Pancreas (tissue), 10 donors: ENCODE measurements around the gene ATG4D. TPM values are rescaled to one million over a fixed set of nuclear protein-coding genes. Genes with fewer than 3 reads are reported as not detected.

Experiments used
- ATAC-seq, 4 donors: fragments of 200-7000 bp; cut with Tn5 transposase; one replicate each; pipeline versions ENCODE4 v1.8.0 to v1.9.1; 2020; ENCODE audit warnings: mild to moderate bottlenecking in 4 of 4, moderate library complexity in 4 of 4
- DNase-seq, 6 donors: peaks; one replicate each; pipeline ENCODE4 v3.0.0-alpha.2; 2020
- FAIRE-seq: peaks from 2 replicates; lab custom pipeline; 2012; peaks lifted over from hg19 to GRCh38; lab: Jason Lieb, UNC
- H3K27ac ChIP-seq, 4 donors: fragments of 200-600 bp; sonication (generic); 1 replicate in 3 of 4; 2 replicates in 1 of 4; pipeline versions ENCODE4 v1.5.0 to v1.8.0; 2020
- H3K27me3 ChIP-seq, 4 donors: fragments of 200-600 bp; one replicate each; pipeline ENCODE4 v1.8.0; 2021
- H3K36me3 ChIP-seq, 3 donors: fragments of 200-600 bp; sonication (generic) in 1 of 3; one replicate each; pipeline versions ENCODE4 v1.5.0 to v1.8.0; 2020 to 2021
- H3K4me1 ChIP-seq, 3 donors: fragments of 200-600 bp; one replicate each; pipeline ENCODE4 v1.8.0; 2021
- H3K4me3 ChIP-seq, 4 donors: fragments of 200-600 bp; sonication (generic) in 2 of 4; one replicate each; pipeline versions ENCODE4 v1.5.0 to v1.8.0; 2020 to 2021
- H3K9me3 ChIP-seq, 4 donors: fragments of 200-600 bp; one replicate each; pipeline ENCODE4 v1.8.0; 2021
- WGBS, 2 donors: extraction: QIAGEN DNeasy Blood & Tissue Kit; methylation state at CpG; one replicate each; pipeline ENCODE4 v1.1.7; 2013; 5-methylcytosine and 5-hydroxymethylcytosine counted together
- intact Hi-C, 3 donors: fragments of 100-400 bp; cut with DNase I; formaldehyde crosslinking; loops; one replicate each; pipeline versions ENCODE4 v1.11.1 to v1.14.2; 2022
- polyA plus RNA-seq, 2 donors: library from polyadenylated mRNA; stranded (reverse); fragments of 200-250 nt; gene quantifications; one replicate each; pipeline ENCODE4 v1.2.3, GENCODE V29; 2013
- total RNA-seq, 6 donors: library from RNA; stranded (reverse); fragmentation: NEBNext Ultra II Directional in 4 of 6; extraction: Animal tissue kit (Norgen Biotek cat#: 25700) in 4 of 6; gene quantifications; one replicate each; pipeline versions ENCODE4 v1.2.1 to v1.2.4, GENCODE V29; 2021 to 2023
- TF ChIP-seq, protein P1 (sequence below), 4 donors: fragments of 200-600 bp; sonication (generic) in 3 of 4; IDR thresholded peaks; one replicate each; pipeline versions ENCODE4 v1.5.0 to v1.8.0; 2021; ENCODE audit warnings: antibody characterized with exemption in 4 of 4
- donor health status: healthy with polysubstance abuse.
- donor health status: DM: no; HTN: no; CAD: no; lungs with moderate emphysema.
- donor health status: DM: no; HTN: no; CAD: no.
- donor health status: control.
- donor health status: control.
- donor health status: Bipolar disorder and iron deficiency.
- donor health status: DM: yes; HTN: yes; CAD: no.
- donor health status: DM: no; HTN: no; CAD: no.
- donor health status: DM: no; HTN: no; CAD: no.
- donor health status: DM: yes; HTN: yes; CAD: no.

The ATG4D gene
- total and polyA plus RNA-seq, 8 donors = 12.9 to 62.1 (median 22.7) TPM

GRCh38 chr19:10593148-10593547 is 49.4 kb downstream of the ATG4D start:
- Histone ChIP-seq H3K4me3 (no peak overlapping the region), H3K4me1 (no peaks in the 10 kb centered on the region), H3K27me3 (no peaks in the 10 kb centered on the region), H3K36me3 (no peaks in the 10 kb centered on the region), H3K27ac (no peak overlapping the region), H3K9me3 (no peaks in the 10 kb centered on the region)
- FAIRE-seq (no peak), DNase-seq (no peak), ATAC-seq (no peak)
- 90 to 96% methylated on average over 7 of the region's 7 CpGs for WGBS, 2 donors
- intact Hi-C loops = no loop called here
- TF ChIP-seq, protein P1, sequence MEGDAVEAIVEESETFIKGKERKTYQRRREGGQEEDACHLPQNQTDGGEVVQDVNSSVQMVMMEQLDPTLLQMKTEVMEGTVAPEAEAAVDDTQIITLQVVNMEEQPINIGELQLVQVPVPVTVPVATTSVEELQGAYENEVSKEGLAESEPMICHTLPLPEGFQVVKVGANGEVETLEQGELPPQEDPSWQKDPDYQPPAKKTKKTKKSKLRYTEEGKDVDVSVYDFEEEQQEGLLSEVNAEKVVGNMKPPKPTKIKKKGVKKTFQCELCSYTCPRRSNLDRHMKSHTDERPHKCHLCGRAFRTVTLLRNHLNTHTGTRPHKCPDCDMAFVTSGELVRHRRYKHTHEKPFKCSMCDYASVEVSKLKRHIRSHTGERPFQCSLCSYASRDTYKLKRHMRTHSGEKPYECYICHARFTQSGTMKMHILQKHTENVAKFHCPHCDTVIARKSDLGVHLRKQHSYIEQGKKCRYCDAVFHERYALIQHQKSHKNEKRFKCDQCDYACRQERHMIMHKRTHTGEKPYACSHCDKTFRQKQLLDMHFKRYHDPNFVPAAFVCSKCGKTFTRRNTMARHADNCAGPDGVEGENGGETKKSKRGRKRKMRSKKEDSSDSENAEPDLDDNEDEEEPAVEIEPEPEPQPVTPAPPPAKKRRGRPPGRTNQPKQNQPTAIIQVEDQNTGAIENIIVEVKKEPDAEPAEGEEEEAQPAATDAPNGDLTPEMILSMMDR (IDR thresholded peaks at IDR 0.05) = no peak

DNA sequence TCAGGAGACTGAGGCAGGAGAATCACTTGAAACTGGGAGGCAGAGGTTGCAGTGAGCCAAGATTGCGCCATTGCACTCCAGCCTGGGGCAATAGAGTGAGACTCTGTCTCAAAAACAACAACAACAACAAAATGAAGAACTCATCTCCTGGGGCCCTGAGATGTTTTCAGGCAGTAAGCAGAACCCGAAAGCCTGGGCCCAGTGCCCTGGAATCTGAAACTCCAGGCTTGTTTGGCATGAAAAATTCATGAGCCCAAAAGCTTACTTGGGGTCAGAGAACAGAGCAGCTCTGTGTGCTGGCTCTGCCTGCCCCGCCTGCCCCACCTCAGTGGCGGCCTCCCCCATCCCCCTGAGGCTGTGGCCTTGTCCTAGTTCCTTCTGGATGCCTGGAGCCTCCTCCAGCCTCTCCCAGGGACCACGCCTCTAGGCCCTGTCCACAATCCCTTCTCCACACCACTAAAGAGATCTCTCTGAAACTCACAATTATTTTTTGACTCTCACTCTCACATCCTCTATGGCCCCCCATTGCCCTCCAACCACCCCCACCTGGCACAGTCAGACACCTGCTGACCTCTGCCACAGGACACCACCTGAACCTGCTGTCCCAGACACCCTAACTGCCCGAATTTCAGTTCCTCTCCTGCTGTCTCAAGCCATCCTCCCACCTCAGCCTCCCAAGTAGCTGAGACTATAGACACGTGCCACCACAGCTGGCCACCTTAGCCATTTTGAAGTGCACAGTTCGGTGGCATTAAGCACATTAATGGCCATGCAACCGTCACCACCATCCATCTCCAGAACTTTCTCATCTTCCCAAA is 50.3 kb downstream of the ATG4D start:
- peak in 3 of 4 donors; percentile 56 to 76 (median 68) for ATAC-seq
- no peaks in the 10 kb centered on the region for H3K9me3 ChIP-seq
- no peaks in the 10 kb centered on the region for H3K27me3 ChIP-seq
- no peak overlapping the region for H3K4me3 ChIP-seq
- no peaks in the 10 kb centered on the region for H3K4me1 ChIP-seq
- no peak for FAIRE-seq
- peak overlapping the region in 2 of 4 donors; percentile 8 to 52 for H3K27ac ChIP-seq
- intact Hi-C loops = no loop called here
- TF ChIP-seq, protein P1 (IDR thresholded peaks at IDR 0.05) = no peak
- no peaks in the 10 kb centered on the region for H3K36me3 ChIP-seq
- DNase-seq = no peak
- 57 to 61% methylated on average over 9 of the region's 9 CpGs for WGBS, 2 donors

DNA sequence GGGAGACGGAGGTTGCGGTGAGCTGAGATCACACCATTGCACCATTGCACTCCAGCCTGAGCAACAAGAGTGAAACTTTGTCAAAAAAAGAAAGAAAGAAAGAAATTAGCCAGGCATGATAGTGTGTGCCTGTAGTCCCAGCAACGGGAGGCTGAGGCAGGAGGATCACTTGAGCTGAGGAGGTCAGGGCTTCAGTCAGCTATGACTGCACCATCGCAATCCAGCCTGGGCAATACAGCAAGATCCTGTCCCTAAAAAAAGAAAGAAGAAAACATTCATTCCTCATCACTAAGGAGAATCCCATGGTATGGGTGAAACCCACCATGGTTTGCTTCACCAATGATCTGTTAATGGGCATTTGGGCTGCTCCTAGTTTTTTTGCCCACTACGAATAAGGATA is 56.4 kb downstream of the ATG4D start:
- TF ChIP-seq, protein P1 (IDR thresholded peaks at IDR 0.05) = no peak
- ATAC-seq = no peak
- Histone ChIP-seq H3K27me3 (no peaks in the 10 kb centered on the region), H3K9me3 (no peaks in the 10 kb centered on the region), H3K36me3 (no peaks in the 10 kb centered on the region), H3K4me3 (no peak overlapping the region), H3K27ac (no peak overlapping the region), H3K4me1 (peaks cover 0 to 24% (median 10%) of the 10 kb centered on the region in 3 donors)
- no peak for FAIRE-seq
- WGBS, 2 donors = 93 to 95% methylated on average over 5 of the region's 5 CpGs
- intact Hi-C loops = no loop called here
- DNase-seq = no peak

GRCh38 chr19:10601999-10602329 is 58.3 kb downstream of the ATG4D start:
- intact Hi-C loops = no loop called here
- Histone ChIP-seq H3K4me1 (peaks cover 0 to 24% (median 10%) of the 10 kb centered on the region in 3 donors), H3K9me3 (no peaks in the 10 kb centered on the region), H3K27ac (no peak overlapping the region), H3K4me3 (peak overlapping the region in 1 of 4 donors; percentile 77), H3K36me3 (no peaks in the 10 kb centered on the region), H3K27me3 (no peaks in the 10 kb centered on the region)
- DNase-seq (no peak), ATAC-seq (peak in 1 of 4 donors; percentile 1), FAIRE-seq (no peak)
- TF ChIP-seq, protein P1 (IDR thresholded peaks at IDR 0.05) = no peak
- WGBS, 2 donors = 26 to 29% methylated on average over 7 of the region's 7 CpGs
